OCI-LY3 (cell line): Measurements from ENCODE around the gene PREP.

Source experiments
- CTCF ChIP-seq: fragments of 200-600, 300-600 bp; sonication (generic); IDR thresholded peaks from 2 replicates; pipeline ENCODE4 v1.5.1; 2014; ENCODE audit warnings: antibody characterized with exemption, low read length, low read depth
- EZH2phosphoT487 ChIP-seq: fragments of 200-600 bp; shearing (Covaris generic); IDR thresholded peaks from 2 replicates; pipeline ENCODE4 v1.6.1; 2018; ENCODE audit warnings: antibody characterized with exemption, mixed run types, low read depth

- no peak for TF ChIP-seq EZH2phosphoT487
- no peak for TF ChIP-seq CTCF
Observed at GRCh38 chr6:105322499-105323225, 80.2 kb downstream of the PREP start.
